Right renal pelvis (tissue), 4 donors: Measurements from ENCODE around the gene VTI1A. TPM values are rescaled to one million over a fixed set of nuclear protein-coding genes. Genes with fewer than 3 reads are reported as not detected.

ENCODE experiments used
- polyA plus RNA-seq, 4 donors: library from polyadenylated mRNA; unstranded; fragments of 120-200 nt; gene quantifications; one replicate each; pipeline ENCODE4 v1.2.1, GENCODE V29; 2013; ENCODE audit not compliant: insufficient read length in 4 of 4

Gene VTI1A
- polyA plus RNA-seq, 4 donors, result 19.4 to 20.9 (median 20.7) TPM

Other genes with a start within 250 kb of the VTI1A start
- gene TECTB, start 163.8 kb upstream of the VTI1A start, polyA plus RNA-seq, result not detected
- gene ACSL5, start 73.1 kb upstream of the VTI1A start, polyA plus RNA-seq, result 1 to 10 TPM; 4.6 to 6.4 (median 4.9) TPM
- gene ZDHHC6, start 301 bp upstream of the VTI1A start, polyA plus RNA-seq, result 10 to 100 TPM; 65.4 to 82.4 (median 74.6) TPM